Heart left ventricle (tissue), 13 donors: ENCODE results near the gene INO80E.

Experiments used
- CTCF ChIP-seq, 12 donors: fragments of 200-600 bp; sonication (generic) in 4 of 12; IDR thresholded peaks; one replicate each; pipeline versions ENCODE4 v1.5.0 to v1.8.0; 2018 to 2022; ENCODE audit warnings: antibody characterized with exemption in 12 of 12, mild to moderate bottlenecking in 5 of 12
- POLR2A ChIP-seq, 2 donors: fragments of 450-650 bp; IDR thresholded peaks; one replicate each; pipeline ENCODE4 v1.6.1; 2017; ENCODE audit warnings: antibody characterized with exemption in 2 of 2, mild to moderate bottlenecking in 2 of 2, moderate library complexity in 2 of 2
- donor health status: ischemic (EF 13 %, LVEDD 7.1; RV severe dilation, severe dysfunction).
- donor health status: DM: no; HTN: yes; CAD: no.
- donor health status: DM: no; HTN: no; CAD: no.
- donor health status: ischemic (EF 25% LVEDD 6.9; RV normal size, moderate dysfunction).
- donor health status: ischemic (EF 25% LVEDD 5.7; RV mildly dilated, moderate dysfunction).
- donor health status: ischemic (EF 35%, LVEDD 5.7; RV mildly dilated, moderate dysfunction).
- donor health status: nonischemic (EF 11% LVEDD 7.7; RV severe dilation, severe dysfunction).
- donor health status: DM: yes; HTN: yes; CAD: no.
- donor health status: PGD.
- donor health status: ischemic (EF 29% LVEDD 5.4; RV normal size, mild dysfunction).
- donor health status: nonischemic (EF 23%, LVEDD 6.1; RV moderate dilation, normal function).

DNA sequence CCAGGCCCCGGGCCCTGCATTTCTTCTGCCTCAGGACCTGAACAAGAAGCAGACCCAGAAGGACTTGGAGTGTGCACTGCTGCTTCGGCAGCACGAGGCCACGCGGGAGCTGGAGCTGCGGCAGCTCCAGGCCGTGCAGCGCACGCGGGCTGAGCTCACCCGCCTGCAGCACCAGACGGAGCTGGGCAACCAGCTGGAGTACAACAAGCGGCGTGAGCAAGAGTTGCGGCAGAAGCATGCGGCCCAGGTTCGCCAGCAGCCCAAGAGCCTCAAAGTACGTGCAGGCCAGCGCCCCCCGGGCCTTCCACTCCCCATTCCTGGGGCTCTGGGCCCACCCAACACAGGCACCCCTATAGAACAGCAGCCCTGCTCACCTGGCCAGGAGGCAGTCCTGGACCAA lies 9.8 kb upstream of the INO80E start:
- TF ChIP-seq CTCF (IDR thresholded peaks at IDR 0.05) (no peak), POLR2A (IDR thresholded peaks at IDR 0.05) (no peak)
